Posterior vena cava (tissue), 2 donors: Measurements from ENCODE around the gene IGF1R. TPM values are rescaled to one million over a fixed set of nuclear protein-coding genes. Genes with fewer than 3 reads are reported as not detected.

Source experiments
- DNase-seq: peaks from one replicate; pipeline ENCODE4 v3.0.0-alpha.2; 2020; ENCODE audit warnings: low spot score
- intact Hi-C, 2 donors: fragments of 100-400 bp; cut with DNase I; formaldehyde crosslinking; loops; one replicate each; pipeline versions ENCODE4 v1.14.1 to v1.14.2; 2022 to 2023
- total RNA-seq, 2 donors: library from RNA; stranded (reverse); fragmentation: NEBNext Ultra II Directional; extraction: Animal tissue kit (Norgen Biotek cat#: 25700); gene quantifications; one replicate each; pipeline ENCODE4 v1.2.1, GENCODE V29; 2021
- donor health status: DM: yes; HTN: yes; CAD: no.
- donor health status: DM: yes; HTN: yes; CAD: no.

IGF1R gene
- total RNA-seq, 2 donors from 2014 or later, result 30.7 to 50.1 TPM

DNA sequence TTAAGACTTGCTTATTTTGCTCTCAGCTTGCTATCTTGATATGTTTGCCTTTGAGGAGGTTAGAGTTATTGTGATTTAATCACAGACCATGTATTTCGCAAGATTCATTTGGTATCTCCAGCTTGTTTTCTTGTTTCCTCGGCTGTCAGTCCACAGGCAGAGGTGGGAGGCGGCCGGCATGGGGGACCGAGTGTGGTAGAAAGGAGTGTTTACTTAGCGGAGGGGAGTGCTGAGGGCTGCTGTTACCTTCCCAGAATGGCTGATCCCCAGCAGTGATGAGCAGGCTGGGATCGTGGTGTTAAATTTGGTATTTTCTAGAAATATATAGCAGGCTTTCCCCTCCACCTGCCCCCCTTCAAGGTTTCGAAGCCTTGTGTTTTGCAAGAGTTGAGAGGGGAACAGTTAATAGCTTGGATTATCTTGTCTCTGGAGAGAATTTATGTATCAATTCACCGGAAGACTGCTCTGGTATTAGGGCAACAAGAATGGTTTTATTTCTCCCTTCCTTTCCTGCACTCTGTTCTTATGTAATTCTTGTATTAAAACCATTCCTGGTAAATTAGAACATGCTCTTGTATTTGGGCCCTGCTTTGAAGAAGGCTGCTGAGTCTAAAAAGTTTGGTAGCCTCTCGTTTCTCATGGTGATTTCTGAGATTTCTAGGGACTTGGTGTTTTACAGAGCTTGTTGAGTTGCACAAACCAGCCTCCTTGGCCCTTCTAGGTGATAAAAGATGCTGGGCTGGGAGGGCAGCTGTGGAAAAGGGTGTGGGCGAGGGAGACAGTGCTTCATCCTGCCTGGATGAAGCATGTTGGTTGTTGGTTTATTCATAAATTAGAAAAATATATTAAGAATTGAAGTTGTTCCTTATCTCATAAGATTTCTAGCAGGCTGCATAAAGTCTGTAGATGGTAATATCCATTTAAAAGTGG, 151.4 kb downstream of the IGF1R start:
- intact Hi-C loops, result no loop called here
- no peak for DNase-seq

DNA sequence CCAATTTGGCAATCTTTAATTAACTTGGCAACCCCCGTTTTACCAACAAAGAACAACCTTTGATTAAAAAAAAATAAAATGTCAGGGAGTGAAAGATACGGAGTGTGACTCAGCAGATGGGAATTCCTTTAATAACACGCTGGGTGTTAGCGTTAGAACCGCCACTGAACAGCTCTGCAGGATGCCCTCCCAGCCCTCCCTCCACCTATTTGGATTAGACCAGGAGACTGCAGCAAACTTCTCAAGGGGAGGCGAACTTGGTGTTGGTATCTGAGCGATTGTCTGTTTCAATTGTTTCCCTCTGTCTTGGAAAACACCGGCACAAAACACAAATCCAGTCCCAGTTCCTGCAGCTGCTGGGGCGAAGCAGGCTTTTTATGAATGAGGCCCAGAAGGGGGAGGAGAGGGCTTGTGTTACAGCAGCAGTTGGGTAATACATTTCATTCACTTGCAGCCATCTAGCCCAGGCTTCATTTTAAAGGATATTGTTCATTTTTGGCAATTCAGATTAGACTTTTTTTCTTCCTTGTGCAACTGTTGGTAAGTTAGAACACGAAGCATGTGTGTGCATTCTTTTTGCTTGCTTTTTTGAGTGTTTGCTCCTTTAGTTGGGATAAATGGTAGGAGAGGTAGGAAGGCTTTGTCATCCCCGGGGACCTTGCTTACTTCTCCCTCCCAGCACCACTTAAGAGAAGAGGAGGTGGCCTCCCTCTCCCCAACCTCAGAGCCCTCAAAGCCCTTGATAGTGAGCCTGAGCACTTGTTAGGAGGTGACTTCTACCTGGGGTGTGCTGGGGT, 152.3 kb downstream of the IGF1R start:
- no peak for DNase-seq
- intact Hi-C loops, result no loop called here

DNA sequence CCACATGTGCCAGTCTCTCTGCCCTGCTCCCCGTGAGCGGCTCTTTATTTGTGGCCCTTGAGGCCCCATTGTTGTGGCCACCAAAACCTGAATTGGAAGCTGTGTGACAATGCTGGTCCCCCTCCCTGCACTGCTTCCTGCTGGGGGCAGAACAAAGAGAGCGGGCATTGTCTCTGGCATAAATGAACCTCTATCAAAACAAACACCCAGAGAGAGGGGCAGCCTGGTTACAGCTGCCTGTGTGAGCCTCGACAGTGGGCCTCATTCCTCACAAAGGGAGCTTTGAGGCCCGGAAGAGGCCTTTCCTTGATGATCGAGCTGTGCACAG, 152.9 kb downstream of the IGF1R start:
- DNase-seq, result no peak
- intact Hi-C loops, result no loop called here

DNA sequence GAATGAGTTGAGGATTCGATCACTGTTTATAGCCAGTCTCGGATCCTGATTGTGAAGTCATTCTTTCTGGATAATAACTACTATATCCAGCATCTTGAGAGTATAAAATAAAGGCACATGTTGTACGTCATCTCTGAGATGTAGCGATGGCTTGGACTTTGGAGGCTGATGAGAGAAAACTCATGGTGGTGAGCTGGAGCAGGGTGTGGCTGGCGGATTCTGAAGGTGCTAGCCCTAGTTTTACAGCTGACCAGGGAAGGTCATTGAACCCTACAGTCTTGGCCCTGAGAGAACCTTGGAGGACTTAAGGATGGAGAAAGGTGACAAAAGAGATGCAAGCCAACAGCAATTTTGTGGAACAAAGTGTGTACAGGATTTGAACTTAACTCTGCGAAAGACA, 153.8 kb downstream of the IGF1R start:
- intact Hi-C loops, result no loop called here
- DNase-seq, result no peak

- DNase-seq, result no peak
- intact Hi-C loops, result no loop called here
Measured at GRCh38 chr15:98803228-98804056, 155.1 kb downstream of the IGF1R start.

GRCh38 chr15:98804057-98804380, 155.7 kb downstream of the IGF1R start:
- intact Hi-C loops, result no loop called here
- DNase-seq, result no peak

DNA sequence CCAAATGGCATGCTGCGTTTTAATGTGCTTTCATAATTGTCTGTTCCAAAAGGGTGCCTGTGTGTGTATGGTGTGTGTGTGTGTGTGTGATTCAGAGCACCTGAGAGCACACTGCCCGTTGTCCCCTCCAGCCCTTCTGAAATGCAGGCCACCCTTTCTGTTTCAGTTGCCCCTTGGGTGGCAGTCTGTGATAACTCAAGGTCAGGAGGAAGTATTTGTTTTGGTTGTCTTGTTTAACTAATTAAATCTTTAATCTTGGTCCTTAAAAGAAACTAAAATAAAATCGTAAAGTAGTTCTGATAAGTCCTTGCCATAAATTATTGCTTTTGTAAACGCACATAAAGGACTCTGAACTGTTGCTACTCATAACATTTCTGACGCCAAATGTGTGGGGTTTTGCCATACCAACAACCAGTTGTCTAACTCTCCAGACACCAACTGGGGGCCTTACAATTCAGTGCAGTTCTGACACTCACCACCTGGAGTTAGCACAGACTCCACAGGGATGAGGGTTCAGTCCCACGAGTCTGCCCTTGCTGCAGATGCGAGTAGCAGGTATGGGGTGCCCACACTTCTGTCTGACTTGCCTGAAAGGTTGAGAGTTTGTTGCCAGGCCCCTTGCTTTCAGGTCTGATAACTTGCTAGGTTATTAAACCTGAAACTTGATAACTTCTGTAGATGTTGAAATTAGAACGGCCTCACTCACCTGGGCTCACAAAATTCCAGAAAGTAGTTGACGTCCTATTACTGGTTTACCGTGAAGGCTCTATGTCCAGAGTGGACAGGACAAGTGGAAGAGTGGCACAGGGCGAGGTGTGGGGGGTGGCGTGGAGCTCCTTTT, 157.3 kb downstream of the IGF1R start:
- intact Hi-C loops, result no loop called here
- DNase-seq, result no peak

DNA sequence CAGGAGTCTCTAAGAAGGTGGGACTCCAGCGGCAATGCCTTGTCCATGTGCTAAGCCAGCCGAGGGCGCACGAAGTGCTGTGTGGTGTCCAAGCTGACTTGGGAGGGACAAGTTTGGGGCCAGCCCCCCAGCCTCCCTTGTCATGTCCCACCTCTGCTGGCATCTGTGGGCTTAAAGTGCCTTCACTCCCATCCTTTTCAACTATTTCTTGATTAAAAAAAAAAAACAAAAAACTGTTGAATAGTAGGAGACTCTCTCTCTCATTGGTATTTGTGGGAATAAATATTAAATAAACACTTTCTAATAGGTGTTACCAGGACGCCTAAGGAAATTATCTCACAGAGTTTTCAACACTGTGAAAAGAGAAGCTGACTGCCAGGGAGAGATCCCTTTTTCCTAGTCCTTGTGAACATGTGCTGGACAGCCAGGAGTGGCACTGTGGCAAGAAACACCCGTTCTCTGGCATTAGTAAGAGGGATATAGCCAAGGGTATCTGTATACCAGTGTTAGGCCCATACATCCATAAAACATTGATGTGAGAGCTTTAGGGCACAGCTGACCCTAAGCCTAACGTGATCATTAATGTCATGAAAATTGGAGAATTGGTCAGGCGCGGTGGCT, 158.0 kb downstream of the IGF1R start:
- peak; percentile 78 for DNase-seq
- intact Hi-C loops, result no loop called here

DNA sequence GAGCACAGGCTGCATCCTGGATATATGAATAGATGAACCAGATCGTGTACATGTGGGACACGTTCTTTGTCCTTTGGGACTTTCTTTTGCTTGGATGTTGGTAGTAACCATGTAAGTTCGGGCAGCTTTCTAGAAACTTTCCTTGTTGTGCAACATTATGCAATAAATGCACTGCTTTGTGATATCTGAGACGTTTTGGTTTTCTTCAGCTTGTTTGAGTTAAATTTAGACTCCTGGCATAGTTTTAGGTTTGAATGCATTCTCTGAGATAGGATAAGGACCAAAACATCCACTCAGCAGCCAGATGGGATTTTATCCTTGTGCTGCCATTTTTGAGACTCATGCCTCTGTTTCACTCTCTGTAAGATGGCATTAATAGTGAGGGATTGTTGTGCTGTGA, 158.9 kb downstream of the IGF1R start:
- intact Hi-C loops, result no loop called here
- DNase-seq, result no peak

DNA sequence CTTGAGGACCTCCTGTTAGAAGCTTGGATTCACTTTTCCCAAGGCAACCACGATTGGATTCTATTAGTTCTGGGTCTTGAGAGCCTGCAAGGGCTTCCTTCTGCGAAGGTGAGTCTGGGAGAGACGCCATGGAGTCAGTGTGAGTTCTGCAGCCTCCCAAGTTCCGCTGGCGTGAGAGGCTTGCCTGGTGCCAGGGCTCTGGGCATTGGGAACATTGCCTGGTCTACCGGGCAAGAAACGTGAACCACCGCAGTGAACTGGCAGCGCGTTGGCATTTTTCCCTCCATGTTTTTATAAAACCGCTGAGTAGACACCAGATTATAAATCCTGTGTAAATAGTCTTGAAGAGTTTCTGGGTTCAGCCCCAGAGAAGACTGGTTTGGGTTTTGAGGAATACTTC, 160.9 kb downstream of the IGF1R start:
- no peak for DNase-seq
- intact Hi-C loops, result no loop called here

- intact Hi-C loops, result no loop called here
- no peak for DNase-seq
Measured at GRCh38 chr15:98812716-98813446, 164.5 kb downstream of the IGF1R start.

- no peak for DNase-seq
- intact Hi-C loops, result no loop called here
Measured at GRCh38 chr15:98813951-98814350, 165.6 kb downstream of the IGF1R start.

DNA sequence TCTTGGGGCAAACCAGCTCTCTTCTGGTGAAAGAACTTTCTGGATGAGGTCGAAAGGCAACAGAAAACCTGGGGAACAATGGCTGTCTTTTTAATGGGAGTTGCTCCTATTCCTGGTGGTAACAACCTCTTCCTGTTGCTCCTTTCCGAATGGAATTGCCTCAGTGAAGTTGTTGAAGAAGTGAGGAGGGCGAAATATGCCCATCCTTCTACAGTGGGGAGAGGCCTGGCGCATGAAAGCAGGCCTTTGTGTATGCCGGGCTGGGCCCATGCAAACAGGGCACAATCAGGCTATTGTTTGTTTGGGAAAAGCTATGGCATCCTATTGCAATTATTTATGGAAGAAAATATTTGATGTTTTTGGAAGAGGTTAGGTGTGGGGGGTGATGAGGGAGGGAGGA, 166.9 kb downstream of the IGF1R start:
- DNase-seq, result no peak
- intact Hi-C loops, result no loop called here

DNA sequence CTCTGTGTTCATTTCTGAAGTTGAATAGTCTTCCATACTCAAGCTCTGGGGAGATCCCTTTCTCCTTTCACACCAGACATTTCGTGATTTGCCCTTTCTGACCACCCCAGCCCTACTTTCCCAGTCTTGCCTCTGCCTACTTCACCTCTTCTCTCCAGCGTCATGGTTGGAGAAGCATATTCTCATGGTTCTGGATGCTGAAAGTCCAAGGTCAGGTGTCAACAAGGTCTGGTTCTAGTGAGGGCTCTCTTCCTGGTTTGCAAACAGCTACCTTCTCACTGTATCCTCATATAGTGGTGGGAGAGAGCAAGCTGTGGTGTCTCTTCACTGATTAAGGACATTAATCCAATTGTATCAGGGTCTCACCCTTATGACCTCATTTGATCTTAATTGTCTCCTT, 169.4 kb downstream of the IGF1R start:
- intact Hi-C loops, result no loop called here
- DNase-seq, result no peak

DNA sequence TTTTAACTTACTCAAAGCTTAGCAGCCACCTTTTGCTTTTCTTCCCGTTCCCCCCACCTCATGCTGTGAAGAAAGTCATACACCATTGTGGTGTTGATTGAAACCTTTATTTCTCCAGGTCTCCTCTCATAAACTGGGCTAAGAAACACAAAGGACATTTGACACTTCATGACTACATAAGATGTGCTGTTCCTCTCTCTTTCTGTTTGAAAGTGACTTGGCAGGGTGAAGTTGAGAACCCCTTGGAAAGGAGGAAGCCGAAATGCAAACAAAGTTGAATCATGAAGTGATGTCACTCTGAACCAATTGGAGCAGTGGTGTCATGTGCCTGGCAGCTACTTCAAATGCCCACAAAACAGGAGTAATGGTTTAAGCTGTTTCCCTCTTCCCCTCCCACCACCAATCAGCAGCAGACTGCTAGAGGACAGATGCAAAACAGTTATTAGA, 174.7 kb downstream of the IGF1R start:
- DNase-seq, result no peak
- intact Hi-C loops, result no loop called here

- DNase-seq, result no peak
- intact Hi-C loops, result no loop called here
Measured at GRCh38 chr15:98823616-98824015, 175.3 kb downstream of the IGF1R start.

- intact Hi-C loops, result no loop called here
- DNase-seq, result no peak
Measured at GRCh38 chr15:98824595-98824994, 176.3 kb downstream of the IGF1R start.

GRCh38 chr15:98826658-98827057, 178.3 kb downstream of the IGF1R start:
- intact Hi-C loops, result no loop called here
- no peak for DNase-seq
